K562 (cell line): ENCODE measurements around the gene WASF2. TPM values are rescaled to one million over a fixed set of nuclear protein-coding genes. Genes with fewer than 3 reads are reported as not detected.

ENCODE experiments used
- BRF1 ChIP-seq: IDR thresholded peaks from 3 replicates; pipeline ENCODE4 v1.6.1; 2011; ENCODE audit warnings: borderline replicate concordance, mild to moderate bottlenecking; ENCODE audit not compliant: insufficient read length; ENCODE audit errors: extremely low read depth
- CEBPG ChIP-seq, 3 experiments: fragments of 200-800 bp in 1 of 3; sonication (Bioruptor generic) in 1 of 3; sonication (generic) in 1 of 3; formaldehyde crosslinking in 1 of 3; IDR thresholded peaks in 2 of 3; conservative IDR thresholded peaks in 1 of 3; 2 replicates each; pipeline versions ENCODE4 v1.6.1 to v1.8.0; 2016 to 2022; ENCODE audit warnings: missing compliant biosample characterization in 2 of 3, missing genetic modification characterization in 2 of 3, mild to moderate bottlenecking in 1 of 3, missing genetic modification reagents in 1 of 3
- CXXC5 ChIP-seq: fragments of 250-450 bp; sonication (Bioruptor Pico); IDR thresholded peaks from 2 replicates; pipeline ENCODE4 v1.8.0; 2022; ENCODE audit warnings: inconsistent platforms, mild to moderate bottlenecking, moderate library complexity
- GATAD2B ChIP-seq: fragments of 450-650 bp; IDR thresholded peaks from 2 replicates; pipeline ENCODE4 v1.6.1; 2017; ENCODE audit warnings: mild to moderate bottlenecking, borderline replicate concordance
- SMAD4 ChIP-seq: fragments of 250-450 bp; sonication (Bioruptor Pico); conservative IDR thresholded peaks from 2 replicates; pipeline ENCODE4 v1.8.0; 2021; ENCODE audit warnings: inconsistent platforms, mild to moderate bottlenecking, moderate library complexity
- ZNF143 ChIP-seq: sonication (generic); formaldehyde crosslinking; IDR thresholded peaks from 2 replicates; pipeline ENCODE4 v1.9.0; 2022; ENCODE audit warnings: mild to moderate bottlenecking, missing genetic modification reagents
- polyA plus RNA-seq, 8 experiments: library from polyadenylated mRNA; depleted of rRNA in 4 of 8; stranded (reverse) in 5 of 8; unstranded in 3 of 8; fragments of >200 nt; fragmentation: Nextera tagmentation in 2 of 8; fragmentation: Illumina TruSeq in 1 of 8; extraction: Ambion mirVana in 2 of 8; extraction: Trizol in 1 of 8; gene quantifications; 2 replicates each; pipeline versions ENCODE4 v1.2.1 to v1.2.3, GENCODE V29; 2011 to 2014; ENCODE audit warnings: inconsistent platforms in 1 of 8, missing spikeins in 1 of 8
- total RNA-seq, 7 experiments: library from RNA; depleted of rRNA in 6 of 7; stranded (reverse); fragments of >200 nt in 6 of 7; fragmentation: Illumina TruSeq in 2 of 7; extraction: Trizol in 2 of 7; gene quantifications; 2 replicates each; pipeline versions ENCODE4 v1.2.1 to v1.2.3, GENCODE V29; 2011 to 2021; ENCODE audit warnings: low replicate concordance in 1 of 7
- TF ChIP-seq, protein P1 (sequence below), 2 experiments: fragments of 450-650 bp; IDR thresholded peaks; 2 replicates each; pipeline ENCODE4 v1.6.1; 2016; ENCODE audit warnings: mild to moderate bottlenecking in 2 of 2, borderline replicate concordance in 1 of 2, low read depth in 1 of 2, moderate library complexity in 1 of 2
- TF ChIP-seq, protein P2 (sequence below): sonication (generic); formaldehyde crosslinking; IDR thresholded peaks from 2 replicates; pipeline ENCODE4 v1.8.1; 2022; ENCODE audit warnings: missing genetic modification reagents
- TF ChIP-seq, protein P3 (sequence below): fragments of 200-400 bp; formaldehyde crosslinking; IDR thresholded peaks from 2 replicates; pipeline ENCODE4 v1.6.1; 2017; ENCODE audit warnings: mild to moderate bottlenecking, low read depth, low read length, moderate library complexity
- TF ChIP-seq, protein P4 (sequence below), 2 experiments: fragments of 450-650 bp in 1 of 2; IDR thresholded peaks; 2 replicates each; pipeline ENCODE4 v1.6.1; 2011 to 2017; ENCODE audit warnings: low read depth in 2 of 2, antibody characterized with exemption in 1 of 2, borderline replicate concordance in 1 of 2, low read length in 1 of 2, mild to moderate bottlenecking in 1 of 2, mixed read lengths in 1 of 2; ENCODE audit not compliant: control insufficient read depth in 1 of 2

Gene WASF2
- total and polyA plus RNA-seq, 9 of the 15 experiments (the other 6 are each of a cell fraction or from before 2014, with no cell fraction given), result 8.2 to 163 (median 31.2) TPM

DNA sequence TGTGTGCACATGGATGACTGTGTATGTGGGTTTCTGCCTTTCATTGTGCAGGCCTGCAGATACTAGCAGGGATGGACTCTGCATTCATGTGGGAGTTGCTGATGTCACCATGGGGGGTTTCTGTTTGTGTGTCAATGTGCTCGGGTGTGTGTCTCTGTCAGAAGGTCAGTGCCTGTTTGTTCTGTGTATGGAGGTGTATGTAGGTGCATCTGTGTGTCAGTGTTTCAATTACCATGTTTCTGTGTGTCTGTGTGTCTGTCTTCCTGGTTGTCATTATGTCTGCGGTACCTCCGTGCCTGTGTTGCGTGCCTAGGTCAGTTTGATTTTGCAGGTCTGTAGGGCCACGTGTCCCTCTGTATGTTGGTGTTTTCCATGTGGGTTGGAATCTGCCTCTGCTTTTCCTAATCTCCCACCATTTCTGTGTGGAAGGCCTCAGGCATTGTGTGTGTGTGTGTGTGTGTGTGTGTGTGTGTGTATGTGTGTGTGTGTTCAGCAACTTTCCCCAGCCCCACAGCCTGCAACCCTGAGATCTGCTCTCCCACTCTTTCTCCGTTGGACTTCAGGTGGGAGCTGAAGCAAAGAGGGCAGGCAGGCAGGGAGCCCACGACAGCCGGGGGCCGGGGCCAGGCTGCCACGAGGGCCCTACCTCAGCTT, 36.7 kb upstream of the WASF2 start (continued):
- TF ChIP-seq, protein P1, sequence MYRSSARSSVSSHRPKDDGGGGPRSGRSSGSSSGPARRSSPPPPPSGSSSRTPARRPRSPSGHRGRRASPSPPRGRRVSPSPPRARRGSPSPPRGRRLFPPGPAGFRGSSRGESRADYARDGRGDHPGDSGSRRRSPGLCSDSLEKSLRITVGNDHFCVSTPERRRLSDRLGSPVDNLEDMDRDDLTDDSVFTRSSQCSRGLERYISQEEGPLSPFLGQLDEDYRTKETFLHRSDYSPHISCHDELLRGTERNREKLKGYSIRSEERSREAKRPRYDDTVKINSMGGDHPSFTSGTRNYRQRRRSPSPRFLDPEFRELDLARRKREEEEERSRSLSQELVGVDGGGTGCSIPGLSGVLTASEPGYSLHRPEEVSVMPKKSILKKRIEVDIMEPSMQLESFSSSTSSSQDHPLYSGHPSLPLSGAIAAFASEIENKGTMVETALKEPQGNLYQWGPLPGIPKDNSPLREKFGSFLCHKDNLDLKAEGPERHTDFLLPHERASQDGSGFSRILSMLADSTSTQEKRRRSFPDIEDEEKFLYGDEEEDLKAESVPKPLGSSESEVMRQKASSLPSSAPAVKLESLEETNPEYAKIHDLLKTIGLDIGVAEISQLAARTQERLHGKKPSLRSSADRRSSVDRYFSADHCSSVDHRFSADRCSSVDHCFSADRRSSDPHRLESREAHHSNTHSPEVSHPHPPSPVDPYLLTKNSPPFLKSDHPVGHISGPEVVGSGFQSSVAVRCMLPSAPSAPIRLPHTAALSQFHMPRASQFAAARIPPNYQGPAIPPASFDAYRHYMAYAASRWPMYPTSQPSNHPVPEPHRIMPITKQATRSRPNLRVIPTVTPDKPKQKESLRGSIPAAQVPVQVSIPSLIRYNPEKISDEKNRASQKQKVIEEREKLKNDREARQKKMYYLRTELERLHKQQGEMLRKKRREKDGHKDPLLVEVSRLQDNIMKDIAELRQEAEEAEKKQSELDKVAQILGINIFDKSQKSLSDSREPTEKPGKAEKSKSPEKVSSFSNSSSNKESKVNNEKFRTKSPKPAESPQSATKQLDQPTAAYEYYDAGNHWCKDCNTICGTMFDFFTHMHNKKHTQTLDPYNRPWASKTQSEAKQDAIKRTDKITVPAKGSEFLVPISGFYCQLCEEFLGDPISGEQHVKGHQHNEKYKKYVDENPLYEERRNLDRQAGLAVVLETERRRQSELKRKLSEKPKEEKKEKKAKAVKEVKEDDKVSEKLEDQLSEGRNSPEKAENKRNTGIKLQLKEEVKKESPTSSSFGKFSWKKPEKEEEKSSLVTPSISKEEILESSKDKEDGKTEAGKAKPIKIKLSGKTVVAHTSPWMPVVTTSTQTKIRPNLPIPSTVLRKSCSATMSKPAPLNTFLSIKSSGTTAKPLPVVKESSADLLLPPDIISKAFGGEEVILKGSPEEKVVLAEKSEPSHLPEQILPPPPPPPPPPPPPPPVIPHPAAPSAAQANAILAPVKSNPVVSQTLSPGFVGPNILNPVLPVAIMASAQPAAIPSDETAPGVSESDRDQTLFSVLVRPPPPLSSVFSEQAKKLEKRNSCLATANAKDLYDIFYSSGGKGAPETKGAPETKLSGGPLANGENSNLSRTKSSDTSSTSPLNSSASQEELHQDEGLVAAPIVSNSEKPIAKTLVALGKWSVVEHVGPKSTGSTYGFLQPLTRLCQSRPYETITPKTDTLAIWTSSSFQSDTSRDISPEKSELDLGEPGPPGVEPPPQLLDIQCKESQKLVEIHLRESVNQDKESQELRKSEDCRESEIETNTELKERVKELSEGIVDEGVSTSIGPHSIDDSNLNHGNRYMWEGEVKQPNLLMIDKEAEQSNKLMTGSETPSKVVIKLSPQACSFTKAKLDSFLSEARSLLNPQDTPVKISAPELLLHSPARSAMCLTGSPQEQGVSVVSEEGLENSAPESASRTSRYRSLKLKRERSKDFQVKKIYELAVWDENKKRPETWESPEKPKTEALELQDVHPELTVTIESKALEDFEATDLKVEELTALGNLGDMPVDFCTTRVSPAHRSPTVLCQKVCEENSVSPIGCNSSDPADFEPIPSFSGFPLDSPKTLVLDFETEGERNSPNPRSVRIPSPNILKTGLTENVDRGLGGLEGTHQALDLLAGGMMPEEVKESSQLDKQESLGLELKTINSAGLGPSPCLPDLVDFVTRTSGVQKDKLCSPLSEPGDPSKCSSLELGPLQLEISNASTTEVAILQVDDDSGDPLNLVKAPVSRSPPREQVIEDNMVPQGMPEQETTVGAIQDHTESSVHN (IDR thresholded peaks at IDR 0.05; ENCODE audit: borderline replicate concordance in 1 of 2, low read depth in 1 of 2), result no peak
- TF ChIP-seq BRF1 (no peak), CEBPG (CRISPR knock-in tag; IDR thresholded peaks at IDR 0.05) (no peak; the same call in 1 of the 2 replicates), CEBPG (tag; conservative IDR thresholded peaks at IDR 0.05 in 1 of 2, IDR thresholded peaks at IDR 0.05 in 1 of 2) (no peak), CXXC5 (peak; percentile 25), SMAD4 (CRISPR knock-in tag) (no peak), ZNF143 (CRISPR knock-in tag) (peak; percentile 61; the same call in 1 of the 2 replicates), GATAD2B (no peak)
- TF ChIP-seq, protein P2, sequence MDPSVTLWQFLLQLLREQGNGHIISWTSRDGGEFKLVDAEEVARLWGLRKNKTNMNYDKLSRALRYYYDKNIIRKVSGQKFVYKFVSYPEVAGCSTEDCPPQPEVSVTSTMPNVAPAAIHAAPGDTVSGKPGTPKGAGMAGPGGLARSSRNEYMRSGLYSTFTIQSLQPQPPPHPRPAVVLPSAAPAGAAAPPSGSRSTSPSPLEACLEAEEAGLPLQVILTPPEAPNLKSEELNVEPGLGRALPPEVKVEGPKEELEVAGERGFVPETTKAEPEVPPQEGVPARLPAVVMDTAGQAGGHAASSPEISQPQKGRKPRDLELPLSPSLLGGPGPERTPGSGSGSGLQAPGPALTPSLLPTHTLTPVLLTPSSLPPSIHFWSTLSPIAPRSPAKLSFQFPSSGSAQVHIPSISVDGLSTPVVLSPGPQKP (CRISPR knock-in tag), result no peak
- TF ChIP-seq, protein P3, sequence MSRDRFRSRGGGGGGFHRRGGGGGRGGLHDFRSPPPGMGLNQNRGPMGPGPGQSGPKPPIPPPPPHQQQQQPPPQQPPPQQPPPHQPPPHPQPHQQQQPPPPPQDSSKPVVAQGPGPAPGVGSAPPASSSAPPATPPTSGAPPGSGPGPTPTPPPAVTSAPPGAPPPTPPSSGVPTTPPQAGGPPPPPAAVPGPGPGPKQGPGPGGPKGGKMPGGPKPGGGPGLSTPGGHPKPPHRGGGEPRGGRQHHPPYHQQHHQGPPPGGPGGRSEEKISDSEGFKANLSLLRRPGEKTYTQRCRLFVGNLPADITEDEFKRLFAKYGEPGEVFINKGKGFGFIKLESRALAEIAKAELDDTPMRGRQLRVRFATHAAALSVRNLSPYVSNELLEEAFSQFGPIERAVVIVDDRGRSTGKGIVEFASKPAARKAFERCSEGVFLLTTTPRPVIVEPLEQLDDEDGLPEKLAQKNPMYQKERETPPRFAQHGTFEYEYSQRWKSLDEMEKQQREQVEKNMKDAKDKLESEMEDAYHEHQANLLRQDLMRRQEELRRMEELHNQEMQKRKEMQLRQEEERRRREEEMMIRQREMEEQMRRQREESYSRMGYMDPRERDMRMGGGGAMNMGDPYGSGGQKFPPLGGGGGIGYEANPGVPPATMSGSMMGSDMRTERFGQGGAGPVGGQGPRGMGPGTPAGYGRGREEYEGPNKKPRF, result no peak
- TF ChIP-seq, protein P4, sequence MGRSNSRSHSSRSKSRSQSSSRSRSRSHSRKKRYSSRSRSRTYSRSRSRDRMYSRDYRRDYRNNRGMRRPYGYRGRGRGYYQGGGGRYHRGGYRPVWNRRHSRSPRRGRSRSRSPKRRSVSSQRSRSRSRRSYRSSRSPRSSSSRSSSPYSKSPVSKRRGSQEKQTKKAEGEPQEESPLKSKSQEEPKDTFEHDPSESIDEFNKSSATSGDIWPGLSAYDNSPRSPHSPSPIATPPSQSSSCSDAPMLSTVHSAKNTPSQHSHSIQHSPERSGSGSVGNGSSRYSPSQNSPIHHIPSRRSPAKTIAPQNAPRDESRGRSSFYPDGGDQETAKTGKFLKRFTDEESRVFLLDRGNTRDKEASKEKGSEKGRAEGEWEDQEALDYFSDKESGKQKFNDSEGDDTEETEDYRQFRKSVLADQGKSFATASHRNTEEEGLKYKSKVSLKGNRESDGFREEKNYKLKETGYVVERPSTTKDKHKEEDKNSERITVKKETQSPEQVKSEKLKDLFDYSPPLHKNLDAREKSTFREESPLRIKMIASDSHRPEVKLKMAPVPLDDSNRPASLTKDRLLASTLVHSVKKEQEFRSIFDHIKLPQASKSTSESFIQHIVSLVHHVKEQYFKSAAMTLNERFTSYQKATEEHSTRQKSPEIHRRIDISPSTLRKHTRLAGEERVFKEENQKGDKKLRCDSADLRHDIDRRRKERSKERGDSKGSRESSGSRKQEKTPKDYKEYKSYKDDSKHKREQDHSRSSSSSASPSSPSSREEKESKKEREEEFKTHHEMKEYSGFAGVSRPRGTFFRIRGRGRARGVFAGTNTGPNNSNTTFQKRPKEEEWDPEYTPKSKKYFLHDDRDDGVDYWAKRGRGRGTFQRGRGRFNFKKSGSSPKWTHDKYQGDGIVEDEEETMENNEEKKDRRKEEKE (IDR thresholded peaks at IDR 0.05; ENCODE audit: borderline replicate concordance in 1 of 2, control insufficient read depth in 1 of 2, low read depth in 2 of 2, low read length in 1 of 2), result no peak; a peak in 1 of 4 replicates
